Measurements from ENCODE around the gene POLR3GL.

The POLR3GL gene

DNA sequence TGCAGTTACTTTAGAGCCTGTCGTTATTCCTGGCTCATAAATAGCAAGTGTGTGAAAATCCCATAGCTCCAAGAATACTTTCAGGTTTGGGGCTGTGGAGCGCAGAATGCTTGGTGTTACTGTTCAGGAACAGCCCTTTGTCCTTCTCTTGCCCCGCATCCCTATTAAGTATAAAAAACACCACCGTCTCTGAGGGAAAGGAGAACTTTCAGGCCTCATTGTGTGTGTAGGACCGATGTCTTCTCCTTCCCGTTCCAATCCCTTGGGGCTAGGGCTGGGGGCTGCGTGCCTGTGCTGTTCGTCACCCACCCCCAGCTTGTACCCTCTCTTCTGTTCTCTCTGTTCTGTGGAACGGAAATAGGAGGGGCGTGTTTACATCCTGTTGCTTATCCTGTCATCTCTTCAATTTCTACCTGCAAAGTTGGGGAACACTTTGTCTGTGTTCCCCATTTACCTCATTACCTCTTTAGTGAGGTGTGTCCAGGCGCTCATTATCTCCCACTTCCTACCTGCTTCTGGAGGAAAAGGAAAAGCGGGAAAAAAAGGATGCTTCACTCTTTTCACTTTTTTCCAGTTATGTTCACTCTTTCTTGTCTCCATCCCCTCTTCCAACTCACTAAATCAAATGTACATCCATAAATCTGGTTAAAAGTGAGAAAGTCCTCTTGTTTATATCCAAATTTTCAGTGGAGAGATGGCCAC lies 32.7 kb downstream of the POLR3GL start:
- TF ChIP-seq FOXM1 (IDR thresholded peaks at IDR 0.05; ENCODE audit: borderline replicate concordance, low read depth) (no peak), TAF1 (IDR thresholded peaks at IDR 0.05; ENCODE audit: low read depth) (no peak; the same call in 1 of the 2 replicates), CEBPB (IDR thresholded peaks at IDR 0.05) (no peak), TEAD4 (IDR thresholded peaks at IDR 0.05) (no peak), EGR1 (IDR thresholded peaks at IDR 0.05) (no peak)
- TF ChIP-seq, protein P1, sequence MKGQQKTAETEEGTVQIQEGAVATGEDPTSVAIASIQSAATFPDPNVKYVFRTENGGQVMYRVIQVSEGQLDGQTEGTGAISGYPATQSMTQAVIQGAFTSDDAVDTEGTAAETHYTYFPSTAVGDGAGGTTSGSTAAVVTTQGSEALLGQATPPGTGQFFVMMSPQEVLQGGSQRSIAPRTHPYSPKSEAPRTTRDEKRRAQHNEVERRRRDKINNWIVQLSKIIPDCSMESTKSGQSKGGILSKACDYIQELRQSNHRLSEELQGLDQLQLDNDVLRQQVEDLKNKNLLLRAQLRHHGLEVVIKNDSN (IDR thresholded peaks at IDR 0.05): no peak

DNA sequence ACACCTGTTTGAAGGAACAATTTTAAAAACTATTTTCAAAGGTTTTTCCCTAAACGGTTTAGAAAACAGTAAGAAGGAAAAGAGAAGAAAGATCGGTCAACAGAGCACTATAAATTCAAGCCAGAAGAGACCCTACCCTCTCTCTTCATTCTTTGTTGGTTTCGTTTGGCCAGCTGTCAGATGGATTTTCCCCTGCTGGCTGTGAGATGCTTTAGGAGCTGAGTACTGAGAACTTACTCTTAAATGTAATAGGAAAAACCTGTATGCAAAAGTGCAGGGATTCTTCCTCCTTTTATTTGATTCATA lies 33.2 kb downstream of the POLR3GL start:
- no peak for TF ChIP-seq TAF1 (IDR thresholded peaks at IDR 0.05; ENCODE audit: low read depth)
- TF ChIP-seq, protein P2, sequence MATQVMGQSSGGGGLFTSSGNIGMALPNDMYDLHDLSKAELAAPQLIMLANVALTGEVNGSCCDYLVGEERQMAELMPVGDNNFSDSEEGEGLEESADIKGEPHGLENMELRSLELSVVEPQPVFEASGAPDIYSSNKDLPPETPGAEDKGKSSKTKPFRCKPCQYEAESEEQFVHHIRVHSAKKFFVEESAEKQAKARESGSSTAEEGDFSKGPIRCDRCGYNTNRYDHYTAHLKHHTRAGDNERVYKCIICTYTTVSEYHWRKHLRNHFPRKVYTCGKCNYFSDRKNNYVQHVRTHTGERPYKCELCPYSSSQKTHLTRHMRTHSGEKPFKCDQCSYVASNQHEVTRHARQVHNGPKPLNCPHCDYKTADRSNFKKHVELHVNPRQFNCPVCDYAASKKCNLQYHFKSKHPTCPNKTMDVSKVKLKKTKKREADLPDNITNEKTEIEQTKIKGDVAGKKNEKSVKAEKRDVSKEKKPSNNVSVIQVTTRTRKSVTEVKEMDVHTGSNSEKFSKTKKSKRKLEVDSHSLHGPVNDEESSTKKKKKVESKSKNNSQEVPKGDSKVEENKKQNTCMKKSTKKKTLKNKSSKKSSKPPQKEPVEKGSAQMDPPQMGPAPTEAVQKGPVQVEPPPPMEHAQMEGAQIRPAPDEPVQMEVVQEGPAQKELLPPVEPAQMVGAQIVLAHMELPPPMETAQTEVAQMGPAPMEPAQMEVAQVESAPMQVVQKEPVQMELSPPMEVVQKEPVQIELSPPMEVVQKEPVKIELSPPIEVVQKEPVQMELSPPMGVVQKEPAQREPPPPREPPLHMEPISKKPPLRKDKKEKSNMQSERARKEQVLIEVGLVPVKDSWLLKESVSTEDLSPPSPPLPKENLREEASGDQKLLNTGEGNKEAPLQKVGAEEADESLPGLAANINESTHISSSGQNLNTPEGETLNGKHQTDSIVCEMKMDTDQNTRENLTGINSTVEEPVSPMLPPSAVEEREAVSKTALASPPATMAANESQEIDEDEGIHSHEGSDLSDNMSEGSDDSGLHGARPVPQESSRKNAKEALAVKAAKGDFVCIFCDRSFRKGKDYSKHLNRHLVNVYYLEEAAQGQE (IDR thresholded peaks at IDR 0.05; ENCODE audit: low read depth): no peak
- no peak for TF ChIP-seq YY1 (IDR thresholded peaks at IDR 0.05; ENCODE audit: low read depth)
- no peak for TF ChIP-seq CREB1 (IDR thresholded peaks at IDR 0.05; ENCODE audit: low read depth)
- no peak for TF ChIP-seq TCF12 (IDR thresholded peaks at IDR 0.05; ENCODE audit: low read depth)
- TF ChIP-seq TEAD4 (IDR thresholded peaks at IDR 0.05): no peak
- TF ChIP-seq NFIC (IDR thresholded peaks at IDR 0.05): no peak
- TF ChIP-seq, protein P1 (IDR thresholded peaks at IDR 0.05): no peak
- TF ChIP-seq EGR1 (IDR thresholded peaks at IDR 0.05): no peak
- TF ChIP-seq FOXM1 (IDR thresholded peaks at IDR 0.05; ENCODE audit: borderline replicate concordance, low read depth): no peak
- TF ChIP-seq EP300 (IDR thresholded peaks at IDR 0.05; ENCODE audit: borderline replicate concordance): no peak
- no peak for TF ChIP-seq ZBTB7A (IDR thresholded peaks at IDR 0.05; ENCODE audit: low read depth)
- no peak for TF ChIP-seq RAD21 (IDR thresholded peaks at IDR 0.05; ENCODE audit: low read depth)
- no peak for TF ChIP-seq CEBPB (IDR thresholded peaks at IDR 0.05)
- TF ChIP-seq, protein P3, sequence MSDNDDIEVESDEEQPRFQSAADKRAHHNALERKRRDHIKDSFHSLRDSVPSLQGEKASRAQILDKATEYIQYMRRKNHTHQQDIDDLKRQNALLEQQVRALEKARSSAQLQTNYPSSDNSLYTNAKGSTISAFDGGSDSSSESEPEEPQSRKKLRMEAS (IDR thresholded peaks at IDR 0.05): no peak

DNA sequence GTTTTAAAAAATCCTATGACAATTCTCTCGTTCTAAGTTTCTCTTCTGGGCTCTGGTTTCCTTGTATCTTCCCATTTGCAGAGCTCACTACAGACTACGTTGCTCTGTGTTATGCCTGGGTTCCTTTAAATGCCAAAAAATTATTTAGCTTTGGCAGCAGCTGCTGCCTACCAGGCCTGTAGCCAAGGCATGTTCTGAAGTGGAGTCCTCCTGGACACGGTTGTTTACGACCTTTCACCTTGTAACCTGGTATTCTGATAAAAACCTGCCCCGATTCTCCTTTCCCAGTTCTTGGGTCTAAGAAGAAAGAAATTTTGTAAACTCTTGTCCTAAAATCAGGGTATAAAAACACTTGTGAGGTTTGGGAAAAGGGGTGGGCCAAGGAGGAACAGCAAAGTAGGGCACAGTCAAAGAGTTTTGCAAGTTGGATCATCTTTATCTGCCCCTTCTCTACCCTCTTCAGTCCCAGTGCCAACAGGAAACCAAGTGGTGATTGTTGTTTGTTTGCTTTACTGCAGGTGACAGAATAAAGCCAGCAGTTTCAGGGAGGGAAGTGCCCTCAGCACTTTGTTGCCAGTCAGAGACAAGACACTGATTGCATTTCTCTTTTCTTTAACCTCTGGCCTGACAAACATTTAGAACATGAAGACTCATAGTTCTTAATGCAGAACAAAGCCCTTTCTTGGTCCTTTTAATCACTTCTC lies 35.0 kb downstream of the POLR3GL start:
- TF ChIP-seq, protein P3 (IDR thresholded peaks at IDR 0.05): no peak
- TF ChIP-seq CREB1 (IDR thresholded peaks at IDR 0.05; ENCODE audit: low read depth) (no peak), TEAD4 (IDR thresholded peaks at IDR 0.05) (no peak), YY1 (IDR thresholded peaks at IDR 0.05; ENCODE audit: low read depth) (no peak), EP300 (IDR thresholded peaks at IDR 0.05; ENCODE audit: borderline replicate concordance) (no peak), CEBPB (IDR thresholded peaks at IDR 0.05) (no peak), EGR1 (IDR thresholded peaks at IDR 0.05) (no peak)
- TF ChIP-seq, protein P2 (IDR thresholded peaks at IDR 0.05; ENCODE audit: low read depth): no peak
- TF ChIP-seq, protein P1 (IDR thresholded peaks at IDR 0.05): no peak

DNA sequence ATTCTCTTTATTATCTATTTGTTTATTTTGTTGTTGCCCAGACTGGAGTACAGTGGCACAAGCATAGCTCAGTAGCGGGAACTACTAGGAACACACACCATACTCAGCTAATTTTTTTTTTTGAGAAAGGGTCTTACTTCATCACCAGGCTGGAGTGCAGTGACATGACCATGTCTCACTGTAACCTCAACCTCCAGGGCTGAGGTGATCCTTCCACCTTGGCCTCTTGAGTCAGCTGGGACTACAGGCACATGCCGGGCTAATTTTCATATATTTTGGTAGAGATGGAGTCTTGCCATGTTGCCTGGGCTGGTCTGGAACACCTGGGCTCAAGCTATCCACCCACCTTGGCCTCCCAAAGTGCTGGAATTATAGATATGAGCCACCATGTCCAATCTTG lies 37.2 kb downstream of the POLR3GL start:
- TF ChIP-seq NFIC (IDR thresholded peaks at IDR 0.05) (no peak), RAD21 (IDR thresholded peaks at IDR 0.05; ENCODE audit: low read depth) (no peak), TEAD4 (IDR thresholded peaks at IDR 0.05) (no peak), EGR1 (IDR thresholded peaks at IDR 0.05) (no peak), CREB1 (IDR thresholded peaks at IDR 0.05; ENCODE audit: low read depth) (no peak), TCF12 (IDR thresholded peaks at IDR 0.05; ENCODE audit: low read depth) (no peak), TAF1 (IDR thresholded peaks at IDR 0.05; ENCODE audit: low read depth) (no peak)
- TF ChIP-seq, protein P2 (IDR thresholded peaks at IDR 0.05; ENCODE audit: low read depth): no peak
